ENCODE data around the gene EXOC3.

EXOC3 gene

DNA sequence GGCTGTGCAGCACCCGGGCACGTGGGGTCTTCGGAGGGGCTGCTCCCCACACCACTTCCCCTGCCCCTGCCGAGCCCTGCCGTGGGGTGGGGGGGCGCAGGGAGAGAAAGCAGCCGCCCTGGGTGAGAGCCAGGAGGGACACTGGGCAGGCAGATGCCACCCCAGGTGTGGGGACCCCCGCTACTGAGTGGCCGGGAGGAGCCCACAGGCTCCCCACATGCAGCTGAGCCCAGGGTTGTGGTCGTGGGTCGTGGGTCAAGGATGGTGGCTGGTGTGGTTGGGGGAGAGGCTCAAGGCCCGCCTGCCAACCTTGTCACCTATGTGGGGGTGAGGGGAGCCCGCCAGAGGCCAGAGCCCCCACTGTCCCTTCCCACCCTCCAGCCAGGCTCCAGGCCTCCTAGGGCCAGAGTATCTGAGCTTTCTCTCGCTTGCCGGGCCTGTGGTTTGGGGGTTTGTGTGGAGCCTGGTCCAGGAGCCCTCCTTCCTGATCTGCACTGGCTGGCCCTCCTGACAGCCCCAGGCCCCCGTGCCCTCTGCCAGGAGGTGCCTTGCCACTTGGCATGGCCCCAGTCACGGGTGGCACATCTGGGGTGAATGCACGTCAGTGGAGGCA is 35.5 kb downstream of the EXOC3 start:
- H3K27me3 ChIP-seq (ENCODE audit: insufficient read depth, low read depth, severe bottlenecking): peaks cover 24% of the 10 kb centered on the region
- DNase-seq: no peak
- no peaks in the 10 kb centered on the region for H3K9me3 ChIP-seq (ENCODE audit: severe bottlenecking)
- TF ChIP-seq, protein P1, sequence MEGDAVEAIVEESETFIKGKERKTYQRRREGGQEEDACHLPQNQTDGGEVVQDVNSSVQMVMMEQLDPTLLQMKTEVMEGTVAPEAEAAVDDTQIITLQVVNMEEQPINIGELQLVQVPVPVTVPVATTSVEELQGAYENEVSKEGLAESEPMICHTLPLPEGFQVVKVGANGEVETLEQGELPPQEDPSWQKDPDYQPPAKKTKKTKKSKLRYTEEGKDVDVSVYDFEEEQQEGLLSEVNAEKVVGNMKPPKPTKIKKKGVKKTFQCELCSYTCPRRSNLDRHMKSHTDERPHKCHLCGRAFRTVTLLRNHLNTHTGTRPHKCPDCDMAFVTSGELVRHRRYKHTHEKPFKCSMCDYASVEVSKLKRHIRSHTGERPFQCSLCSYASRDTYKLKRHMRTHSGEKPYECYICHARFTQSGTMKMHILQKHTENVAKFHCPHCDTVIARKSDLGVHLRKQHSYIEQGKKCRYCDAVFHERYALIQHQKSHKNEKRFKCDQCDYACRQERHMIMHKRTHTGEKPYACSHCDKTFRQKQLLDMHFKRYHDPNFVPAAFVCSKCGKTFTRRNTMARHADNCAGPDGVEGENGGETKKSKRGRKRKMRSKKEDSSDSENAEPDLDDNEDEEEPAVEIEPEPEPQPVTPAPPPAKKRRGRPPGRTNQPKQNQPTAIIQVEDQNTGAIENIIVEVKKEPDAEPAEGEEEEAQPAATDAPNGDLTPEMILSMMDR (IDR thresholded peaks at IDR 0.05; ENCODE audit: low read depth, low read length): no peak
- H3K27ac ChIP-seq: no peak overlapping the region
- no peak overlapping the region for H3K4me3 ChIP-seq (ENCODE audit: low read depth, low read length)
- peaks cover 6% of the 10 kb centered on the region; the same call in 1 of the 2 replicates for H3K36me3 ChIP-seq

DNA sequence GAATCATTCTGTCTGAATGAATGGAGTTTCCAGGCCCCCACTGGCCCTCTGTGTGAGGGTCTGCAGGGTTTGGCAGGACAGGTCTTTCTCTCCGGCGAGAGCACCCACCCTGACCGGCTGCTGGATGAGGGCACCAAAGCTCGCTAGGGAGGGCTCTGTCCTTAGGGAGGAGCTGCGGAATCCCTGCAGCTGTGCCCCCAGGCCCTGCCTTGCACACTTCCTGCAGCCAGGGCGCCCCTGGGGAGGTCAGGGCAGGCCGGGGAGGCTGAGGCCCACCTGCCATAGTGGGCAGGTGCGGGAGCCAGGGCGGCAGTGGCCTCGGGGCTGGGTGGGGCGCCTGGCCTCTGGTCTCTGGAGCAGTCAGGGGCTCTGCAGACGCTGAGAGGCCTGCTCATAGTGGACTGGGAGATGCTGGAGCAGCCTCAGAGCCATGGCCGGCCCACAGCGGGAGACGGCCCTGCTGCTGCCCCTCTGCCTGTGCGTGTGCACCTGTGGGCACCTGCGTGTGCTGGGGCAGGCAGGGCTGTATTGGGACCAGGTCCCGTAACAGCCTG is 36.1 kb downstream of the EXOC3 start:
- TF ChIP-seq, protein P1 (IDR thresholded peaks at IDR 0.05; ENCODE audit: low read depth, low read length): no peak
- Histone ChIP-seq H3K4me3 (ENCODE audit: low read depth, low read length) (no peak overlapping the region), H3K36me3 (peaks cover 6% of the 10 kb centered on the region; the same call in 1 of the 2 replicates), H3K27ac (no peak overlapping the region), H3K9me3 (ENCODE audit: severe bottlenecking) (no peaks in the 10 kb centered on the region), H3K27me3 (ENCODE audit: insufficient read depth, low read depth, severe bottlenecking) (peaks cover 24% of the 10 kb centered on the region)
- DNase-seq: no peak

DNA sequence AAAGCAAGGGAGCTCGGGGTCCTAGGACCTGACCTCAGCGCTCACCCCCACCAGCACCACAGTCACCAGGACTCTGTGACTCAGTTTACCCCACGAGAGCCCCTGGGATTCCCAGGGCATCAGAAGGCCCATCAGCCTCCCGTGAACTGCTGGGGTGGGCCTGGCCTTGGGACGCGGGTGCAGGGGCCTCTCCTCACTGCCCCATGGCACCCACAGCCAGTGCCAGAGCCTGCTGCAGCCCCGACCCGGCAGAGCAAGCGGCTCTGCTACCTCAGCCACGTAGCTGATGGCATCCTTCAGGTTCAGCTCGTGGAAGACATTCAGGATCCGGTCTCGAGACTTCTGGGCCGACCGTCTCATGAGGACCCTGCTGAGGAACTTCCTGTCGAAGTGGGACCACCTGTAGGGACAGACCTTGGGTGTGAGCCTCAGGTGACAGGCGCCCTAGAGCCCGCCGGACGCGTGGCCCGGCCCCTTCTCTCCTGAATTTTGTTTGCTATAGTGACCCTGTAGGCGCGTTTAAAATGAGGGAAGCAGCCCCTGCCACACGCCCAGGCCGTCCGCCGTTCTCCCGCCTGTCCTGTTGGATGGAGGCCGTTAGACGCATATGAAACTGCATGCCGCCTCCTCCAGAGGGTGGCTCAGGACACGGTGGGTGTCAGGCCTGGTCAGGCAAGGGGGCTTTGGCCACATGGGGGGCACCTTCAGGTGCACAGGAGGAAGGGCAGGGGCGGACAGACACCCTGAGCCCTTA is 36.8 kb downstream of the EXOC3 start:
- Histone ChIP-seq H3K27me3 (ENCODE audit: insufficient read depth, low read depth, severe bottlenecking) (peaks cover 24% of the 10 kb centered on the region), H3K4me3 (ENCODE audit: low read depth, low read length) (no peak overlapping the region), H3K36me3 (peaks cover 6% of the 10 kb centered on the region; the same call in 1 of the 2 replicates), H3K9me3 (ENCODE audit: severe bottlenecking) (no peaks in the 10 kb centered on the region), H3K27ac (0 out of 2 replicates have a peak overlapping the region, but pooled peaks have one; percentile 26)
- DNase-seq: no peak
- TF ChIP-seq, protein P1 (IDR thresholded peaks at IDR 0.05; ENCODE audit: low read depth, low read length): no peak

DNA sequence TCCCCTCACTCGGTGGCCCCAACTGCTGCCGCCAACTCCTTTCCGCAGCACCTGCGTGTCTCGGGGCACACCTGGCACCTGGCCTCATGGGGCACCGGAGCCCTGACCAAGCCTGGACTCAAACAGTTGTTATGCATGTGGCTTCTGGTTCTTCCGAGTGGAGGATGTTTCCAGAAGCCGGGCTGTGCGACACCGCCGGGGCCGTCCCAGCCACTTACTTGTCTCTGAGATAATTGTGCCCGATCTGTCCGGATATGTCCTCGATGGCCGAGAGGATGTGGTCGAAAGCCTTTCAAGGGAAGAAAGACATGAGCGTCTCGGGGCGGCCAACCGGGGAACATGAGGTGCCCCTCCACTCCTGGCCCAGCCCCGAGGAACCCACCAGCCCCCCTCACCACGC is 38.4 kb downstream of the EXOC3 start:
- no peak for DNase-seq
- H3K27me3 ChIP-seq (ENCODE audit: insufficient read depth, low read depth, severe bottlenecking): peaks cover 10% of the 10 kb centered on the region
- H3K4me3 ChIP-seq (ENCODE audit: low read depth, low read length): no peak overlapping the region
- H3K9me3 ChIP-seq (ENCODE audit: severe bottlenecking): no peaks in the 10 kb centered on the region
- H3K27ac ChIP-seq: no peak overlapping the region
- TF ChIP-seq, protein P1 (IDR thresholded peaks at IDR 0.05; ENCODE audit: low read depth, low read length): no peak
- H3K36me3 ChIP-seq: peaks cover 6% of the 10 kb centered on the region; the same call in 1 of the 2 replicates

DNA sequence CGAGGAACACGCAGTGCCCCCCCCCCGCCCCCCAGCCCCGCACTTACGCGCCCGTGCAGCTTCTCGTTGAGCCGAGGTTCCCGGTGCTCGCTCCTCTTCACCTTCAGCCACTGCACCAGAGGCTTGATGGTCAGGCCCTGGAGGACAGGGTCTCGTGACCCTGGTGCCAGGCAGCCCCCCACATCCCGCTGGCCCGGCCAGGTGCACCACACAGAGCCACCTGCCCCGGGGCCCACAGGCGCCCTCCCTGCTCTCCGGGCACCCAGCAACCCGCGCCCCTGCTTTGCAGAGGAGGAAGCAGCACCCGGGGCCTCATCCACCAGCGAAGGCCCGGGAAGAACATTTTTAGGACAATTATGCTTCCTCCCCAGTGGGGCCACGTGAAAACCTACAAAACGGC is 39.0 kb downstream of the EXOC3 start:
- no peak overlapping the region for H3K4me3 ChIP-seq (ENCODE audit: low read depth, low read length)
- TF ChIP-seq, protein P1 (IDR thresholded peaks at IDR 0.05; ENCODE audit: low read depth, low read length): no peak
- H3K36me3 ChIP-seq: peaks cover 6% of the 10 kb centered on the region; the same call in 1 of the 2 replicates
- no peak overlapping the region for H3K27ac ChIP-seq
- H3K9me3 ChIP-seq (ENCODE audit: severe bottlenecking): no peaks in the 10 kb centered on the region
- H3K27me3 ChIP-seq (ENCODE audit: insufficient read depth, low read depth, severe bottlenecking): peaks cover 6% of the 10 kb centered on the region
- DNase-seq: no peak

Measured in WERI-Rb-1 (cell line).